C4-2B (cell line): Measurements from ENCODE around the gene TLN1.

Experiments
- CTCF ChIP-seq: fragments of 450-650 bp; conservative IDR thresholded peaks from 2 replicates; pipeline ENCODE4 v1.5.1; 2017; ENCODE audit warnings: mild to moderate bottlenecking
- ZFX ChIP-seq: fragments of 450-650 bp; IDR thresholded peaks from 2 replicates; pipeline ENCODE4 v1.6.1; 2017

- no peak for TF ChIP-seq CTCF
- TF ChIP-seq ZFX, result no peak
Observed at GRCh38 chr9:35679766-35680330, 52.1 kb downstream of the TLN1 start.
